GM13976 (cell line): Measurements from ENCODE around the gene PRDM13.
A peak's percentile ranks its signal among the peaks of the same experiment; 100 is the strongest.

Experiments used
- DNase-seq: peaks from one replicate; pipeline ENCODE4 v3.0.0; 2012; ENCODE audit warnings: low spot score
- in situ Hi-C: fragments of 300-500 bp; cut with MboI; formaldehyde crosslinking; loops from one replicate; pipeline ENCODE4 v1.12.0; 2022; ENCODE audit warnings: low sequenced_read_pairs, mixed read lengths, inconsistent platforms; ENCODE audit not compliant: unreplicated experiment
- TF ChIP-seq, protein P1 (sequence below): IDR thresholded peaks from 2 replicates; pipeline ENCODE4 v1.5.1; 2012; ENCODE audit warnings: borderline replicate concordance, mild to moderate bottlenecking; ENCODE audit not compliant: insufficient read depth; ENCODE audit errors: extremely low read depth, missing control alignments, control extremely low read depth

The PRDM13 gene

DNA sequence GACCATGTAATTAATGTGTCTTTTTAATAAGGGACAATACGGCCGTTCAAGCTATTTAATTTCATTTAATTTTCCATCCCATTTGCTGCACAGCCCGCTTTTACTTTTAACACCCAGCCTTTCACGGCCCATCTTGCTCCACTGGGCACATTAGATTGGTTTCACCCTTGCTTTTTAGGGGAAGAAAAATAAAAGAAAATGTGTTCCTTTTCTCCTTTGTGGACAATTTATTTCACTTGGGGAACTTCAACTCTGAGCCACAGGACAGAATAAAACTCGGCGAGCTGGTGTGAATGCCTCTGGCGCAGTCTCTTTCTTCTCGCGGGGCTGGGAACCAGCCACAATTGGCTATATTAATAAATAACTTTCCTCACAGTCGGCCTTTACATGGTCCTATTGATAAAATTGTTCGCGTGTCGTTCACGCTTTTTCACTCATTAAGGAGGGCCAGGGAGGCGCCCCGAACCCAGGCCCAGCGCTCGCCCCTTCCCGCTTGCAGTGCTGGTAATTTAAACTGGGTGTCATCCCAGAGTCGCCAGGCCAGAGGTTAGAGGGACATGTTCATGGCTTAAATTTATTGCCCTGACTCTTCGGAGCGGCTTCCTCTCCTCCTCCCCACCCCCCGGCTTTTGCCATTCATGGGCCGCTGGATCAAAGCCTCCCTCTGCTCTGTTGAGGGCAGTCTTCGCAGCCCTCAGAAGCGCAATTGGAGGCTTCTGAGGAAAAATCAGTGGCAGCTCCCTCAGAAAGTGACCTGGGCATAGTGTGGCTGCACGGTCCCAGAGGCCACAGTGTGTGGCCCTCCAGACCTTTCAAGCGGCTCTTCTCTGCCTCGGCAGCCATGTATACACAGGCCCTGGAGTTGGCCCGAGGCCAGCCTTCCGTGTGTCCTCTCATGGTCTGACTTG, 2.2 kb upstream of the PRDM13 start:
- no peak for DNase-seq
- TF ChIP-seq, protein P1, sequence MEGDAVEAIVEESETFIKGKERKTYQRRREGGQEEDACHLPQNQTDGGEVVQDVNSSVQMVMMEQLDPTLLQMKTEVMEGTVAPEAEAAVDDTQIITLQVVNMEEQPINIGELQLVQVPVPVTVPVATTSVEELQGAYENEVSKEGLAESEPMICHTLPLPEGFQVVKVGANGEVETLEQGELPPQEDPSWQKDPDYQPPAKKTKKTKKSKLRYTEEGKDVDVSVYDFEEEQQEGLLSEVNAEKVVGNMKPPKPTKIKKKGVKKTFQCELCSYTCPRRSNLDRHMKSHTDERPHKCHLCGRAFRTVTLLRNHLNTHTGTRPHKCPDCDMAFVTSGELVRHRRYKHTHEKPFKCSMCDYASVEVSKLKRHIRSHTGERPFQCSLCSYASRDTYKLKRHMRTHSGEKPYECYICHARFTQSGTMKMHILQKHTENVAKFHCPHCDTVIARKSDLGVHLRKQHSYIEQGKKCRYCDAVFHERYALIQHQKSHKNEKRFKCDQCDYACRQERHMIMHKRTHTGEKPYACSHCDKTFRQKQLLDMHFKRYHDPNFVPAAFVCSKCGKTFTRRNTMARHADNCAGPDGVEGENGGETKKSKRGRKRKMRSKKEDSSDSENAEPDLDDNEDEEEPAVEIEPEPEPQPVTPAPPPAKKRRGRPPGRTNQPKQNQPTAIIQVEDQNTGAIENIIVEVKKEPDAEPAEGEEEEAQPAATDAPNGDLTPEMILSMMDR = no peak
- in situ Hi-C loops = loop anchor here (25.0 kb wide), 1 partner anchor 858 kb away; the partner anchor contains the start of gene SIM1

DNA sequence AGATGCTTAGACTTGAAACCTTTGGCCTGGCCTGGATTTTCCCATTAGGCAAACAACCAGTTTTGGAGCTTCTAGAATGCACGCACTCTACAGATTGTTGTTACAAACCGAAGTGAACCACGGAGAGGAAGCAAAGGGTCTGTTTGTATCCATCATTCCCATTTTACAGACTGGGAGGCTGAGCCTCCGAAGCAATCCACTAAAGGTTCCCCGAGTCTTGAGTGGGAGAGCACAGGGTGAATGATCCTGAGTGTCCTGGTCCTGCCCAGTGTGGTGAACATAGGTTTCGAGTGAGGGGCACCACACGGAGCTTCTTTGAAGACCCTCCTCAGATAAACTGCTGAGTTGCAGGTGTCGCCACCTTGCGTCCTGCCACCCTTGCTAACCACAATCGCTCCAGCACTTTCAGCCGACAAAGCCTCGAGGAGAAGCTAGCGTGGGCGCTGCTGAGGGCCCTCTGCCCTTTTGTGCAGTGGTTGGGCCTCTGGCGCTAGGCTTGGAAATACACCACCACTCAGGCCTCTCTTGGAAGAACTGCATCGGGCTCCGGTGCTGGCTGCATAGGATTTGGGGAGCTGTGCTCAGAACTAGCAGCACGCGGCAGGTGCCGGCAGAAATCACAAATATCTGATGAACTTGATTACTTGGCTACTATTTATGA, 1.4 kb upstream of the PRDM13 start:
- no peak for DNase-seq
- in situ Hi-C loops = loop anchor here (25.0 kb wide), 1 partner anchor 857 kb away; the partner anchor contains the start of gene SIM1
- TF ChIP-seq, protein P1 = peak; percentile 1

DNA sequence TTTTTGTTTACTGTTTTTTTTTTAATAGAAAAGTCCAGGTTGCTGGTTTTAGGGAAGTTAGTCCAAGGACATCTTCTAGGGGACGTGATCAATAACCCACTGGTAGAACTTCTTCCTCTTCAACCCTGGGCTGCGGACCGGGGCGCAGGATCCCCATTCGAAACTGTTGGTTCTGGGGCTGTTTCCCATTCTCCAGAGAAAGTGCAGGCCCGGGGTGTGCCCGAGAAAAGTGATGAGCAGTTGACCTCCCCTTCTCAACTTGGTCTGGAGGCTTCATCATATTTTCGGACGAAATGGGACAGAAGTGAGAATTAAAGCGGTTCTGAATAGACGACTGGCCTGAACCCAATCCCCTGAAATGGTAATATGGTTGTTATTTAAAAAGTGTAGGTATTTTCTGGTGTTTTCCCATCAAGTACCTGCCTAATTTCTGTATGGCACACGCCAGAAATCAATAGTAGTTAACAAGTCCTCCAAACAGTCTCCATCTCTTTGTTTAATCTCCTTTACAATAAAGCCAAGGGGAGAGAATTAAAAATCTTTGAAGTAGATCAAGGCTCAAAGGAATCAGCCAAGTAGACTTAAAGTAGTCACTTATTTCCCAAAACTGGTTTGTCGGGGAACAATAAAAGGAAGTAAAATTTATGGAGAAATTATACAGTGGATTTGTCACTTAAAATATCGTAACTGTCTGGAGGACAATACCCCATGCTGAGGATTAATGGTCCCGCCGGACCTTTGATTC, 550 bp upstream of the PRDM13 start:
- no peak for DNase-seq
- TF ChIP-seq, protein P1 = no peak
- in situ Hi-C loops = loop anchor here (25.0 kb wide), 1 partner anchor 856 kb away; the partner anchor contains the start of gene SIM1

DNA sequence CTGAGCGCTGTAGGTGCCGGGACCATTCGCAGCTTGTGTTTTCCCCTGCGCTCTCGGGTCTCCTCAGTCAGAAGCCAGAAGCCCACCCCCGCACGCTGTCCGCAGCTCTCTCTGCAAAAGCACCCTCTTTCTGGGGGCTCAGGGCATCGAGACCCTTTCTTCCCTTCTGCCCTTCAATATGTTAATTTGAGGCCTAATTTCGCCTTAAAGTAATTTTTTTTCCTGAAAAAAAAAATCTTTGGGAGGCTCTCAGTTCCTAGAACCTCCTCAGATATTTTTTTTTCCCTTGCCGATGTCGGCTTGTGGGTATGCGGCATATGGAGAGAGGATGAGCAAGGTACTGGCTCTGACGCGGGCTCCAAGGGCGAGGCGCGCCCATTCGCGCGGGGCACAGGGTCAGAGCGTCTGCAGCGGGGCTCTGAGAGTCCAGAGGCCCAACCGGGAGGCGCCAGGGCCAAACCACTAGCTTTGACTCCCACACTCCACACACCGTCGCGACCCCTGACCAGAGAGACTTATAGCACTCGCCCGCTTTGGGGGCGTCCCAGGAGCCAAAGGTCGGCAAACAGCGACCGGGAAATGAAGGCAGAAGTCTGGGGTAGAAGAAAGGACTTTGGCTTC, 893 bp downstream of the PRDM13 start:
- TF ChIP-seq, protein P1 = no peak
- DNase-seq = no peak
- in situ Hi-C loops = loop anchor here (25.0 kb wide), 1 partner anchor 855 kb away; the partner anchor contains the start of gene SIM1

DNA sequence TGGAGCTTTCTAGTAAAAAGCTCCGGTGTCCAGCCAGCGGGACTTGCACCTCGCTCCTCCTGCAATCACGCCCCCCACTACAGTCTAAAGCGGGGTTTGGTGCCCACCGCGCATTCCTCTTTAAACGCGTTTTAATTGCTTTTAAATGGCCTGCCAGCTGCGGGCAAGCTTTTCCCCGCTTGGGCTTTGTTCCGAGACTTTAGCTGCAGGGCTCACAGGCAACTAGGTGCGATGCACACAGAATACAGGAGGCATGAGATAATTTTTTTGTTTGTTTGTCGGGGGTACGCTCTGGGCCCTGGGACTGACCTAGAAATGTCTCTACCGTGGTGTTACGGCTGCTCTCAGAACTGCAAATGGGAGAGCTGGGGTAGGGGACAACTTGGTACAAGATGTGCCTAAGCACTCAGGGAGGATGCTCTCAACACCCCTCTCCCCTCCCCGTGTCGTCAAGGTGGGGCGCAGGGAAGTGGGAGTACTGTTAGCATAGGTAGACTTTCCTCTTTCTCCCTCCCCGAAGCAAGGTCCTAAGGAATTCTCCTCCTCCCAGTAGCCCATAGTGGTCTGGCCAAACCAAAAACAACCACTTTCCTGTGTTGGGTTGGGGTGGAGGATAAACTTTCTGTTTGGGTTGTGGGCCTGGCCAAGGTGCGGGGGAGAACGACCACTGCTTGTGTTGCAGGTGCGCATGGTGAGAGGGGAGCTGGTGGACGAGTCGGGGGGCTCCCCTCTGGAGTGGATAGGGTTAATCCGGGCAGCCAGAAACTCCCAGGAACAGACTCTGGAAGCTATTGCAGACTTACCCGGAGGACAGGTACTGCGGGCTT, 1.6 kb downstream of the PRDM13 start:
- in situ Hi-C loops = loop anchor here (25.0 kb wide), 1 partner anchor 854 kb away; the partner anchor contains the start of gene SIM1
- TF ChIP-seq, protein P1 = no peak

More for the DNA sequence above, 1.6 kb downstream of the PRDM13 start:
- DNase-seq = no peak
